ENCODE results near the gene DAB1. TPM values are rescaled to one million over a fixed set of nuclear protein-coding genes. Genes with fewer than 3 reads are reported as not detected.

The DAB1 gene
- total RNA-seq, 3 donors from 2014 or later (not counting 1 experiment from before 2014, with no cell fraction given), result 0.41 TPM; not detected in 2

GRCh38 chr1:57036641-57037579 lies 386.9 kb downstream of the DAB1 start:
- WGBS (ENCODE audit: insufficient coverage), result 100% methylated on average over 2 of the region's 4 CpGs

GRCh38 chr1:57034713-57035112 lies 389.1 kb downstream of the DAB1 start:
- H3K27me3 Mint-ChIP-seq (ENCODE audit: low read depth in 2 of 2), result peaks cover 11 to 30% of the 10 kb centered on the region in 2 donors
- ATAC-seq (no peak), DNase-seq (no peak)
- intact Hi-C loops (cut with micrococcal nuclease), result no loop called here
- no peak overlapping the region for H3K4me3 Mint-ChIP-seq
- H3K27me3 ChIP-seq (ENCODE audit: control insufficient read depth, insufficient read depth, low read length), result no peaks in the 10 kb centered on the region
- H3K4me1 Mint-ChIP-seq, result no peaks in the 10 kb centered on the region
- H3K9me3 ChIP-seq (ENCODE audit: control insufficient read depth, insufficient read depth, low read length), result no peaks in the 10 kb centered on the region
- 65% methylated on average over 1 of the region's 2 CpGs for WGBS (ENCODE audit: insufficient coverage)
- no peak overlapping the region for H3K4me3 ChIP-seq (ENCODE audit: low read length)
- H3K27ac ChIP-seq (ENCODE audit: low read length), result no peak overlapping the region
- no peak for TF ChIP-seq CTCF (IDR thresholded peaks at IDR 0.05)
- no peaks in the 10 kb centered on the region for H3K36me3 Mint-ChIP-seq
- no peaks in the 10 kb centered on the region for H3K36me3 ChIP-seq (ENCODE audit: control insufficient read depth, insufficient read depth, low read length)
- no peak overlapping the region for H3K27ac Mint-ChIP-seq
- no peaks in the 10 kb centered on the region for H3K9me3 Mint-ChIP-seq
- H3K4me1 ChIP-seq (ENCODE audit: control insufficient read depth, insufficient read depth, low read length), result no peaks in the 10 kb centered on the region

More at GRCh38 chr1:57036641-57037579, 386.9 kb downstream of the DAB1 start:
- Histone ChIP-seq H3K4me1 (ENCODE audit: control insufficient read depth, insufficient read depth, low read length) (no peaks in the 10 kb centered on the region), H3K4me3 (ENCODE audit: low read length) (no peak overlapping the region), H3K36me3 (ENCODE audit: control insufficient read depth, insufficient read depth, low read length) (no peaks in the 10 kb centered on the region), H3K27me3 (ENCODE audit: control insufficient read depth, insufficient read depth, low read length) (no peaks in the 10 kb centered on the region), H3K27ac (ENCODE audit: low read length) (no peak overlapping the region), H3K9me3 (ENCODE audit: control insufficient read depth, insufficient read depth, low read length) (no peaks in the 10 kb centered on the region)
- Mint-ChIP-seq H3K9me3 (no peaks in the 10 kb centered on the region), H3K36me3 (no peaks in the 10 kb centered on the region), H3K27me3 (ENCODE audit: low read depth in 2 of 2) (peaks cover 14 to 30% of the 10 kb centered on the region in 2 donors), H3K27ac (no peak overlapping the region), H3K4me1 (no peaks in the 10 kb centered on the region), H3K4me3 (no peak overlapping the region)
- intact Hi-C loops (cut with micrococcal nuclease), result no loop called here
- no peak for TF ChIP-seq CTCF (IDR thresholded peaks at IDR 0.05)
- no peak for DNase-seq
- ATAC-seq, result no peak

GRCh38 chr1:57033222-57034001 lies 390.4 kb downstream of the DAB1 start:
- ATAC-seq, result no peak
- DNase-seq, result no peak
- H3K9me3 Mint-ChIP-seq, result no peaks in the 10 kb centered on the region
- peaks cover 8 to 20% of the 10 kb centered on the region in 2 donors for H3K27me3 Mint-ChIP-seq (ENCODE audit: low read depth in 2 of 2)
- Histone ChIP-seq H3K9me3 (ENCODE audit: control insufficient read depth, insufficient read depth, low read length) (no peaks in the 10 kb centered on the region), H3K4me3 (ENCODE audit: low read length) (no peak overlapping the region), H3K27ac (ENCODE audit: low read length) (no peak overlapping the region), H3K4me1 (ENCODE audit: control insufficient read depth, insufficient read depth, low read length) (no peaks in the 10 kb centered on the region), H3K36me3 (ENCODE audit: control insufficient read depth, insufficient read depth, low read length) (no peaks in the 10 kb centered on the region), H3K27me3 (ENCODE audit: control insufficient read depth, insufficient read depth, low read length) (no peaks in the 10 kb centered on the region)
- intact Hi-C loops (cut with micrococcal nuclease), result no loop called here
- H3K4me3 Mint-ChIP-seq, result no peak overlapping the region
- H3K36me3 Mint-ChIP-seq, result no peaks in the 10 kb centered on the region
- no peaks in the 10 kb centered on the region for H3K4me1 Mint-ChIP-seq
- TF ChIP-seq CTCF (IDR thresholded peaks at IDR 0.05), result no peak
- no peak overlapping the region for H3K27ac Mint-ChIP-seq
- WGBS (ENCODE audit: insufficient coverage), result 81% methylated on average over 8 of the region's 8 CpGs

Data from natural killer cell (primary cell).